Thyroid gland (tissue), 4 donors: Measurements from ENCODE around the gene EZH1. TPM values are rescaled to one million over a fixed set of nuclear protein-coding genes. Genes with fewer than 3 reads are reported as not detected.
A peak's percentile ranks its signal among the peaks of the same experiment; 100 is the strongest.

Experiments used
- DNase-seq, 2 donors: peaks; one replicate each; pipeline ENCODE4 v3.0.0-alpha.2; 2019
- H3K27ac ChIP-seq, 3 donors: fragments of 200-600 bp; sonication (generic); 1 replicate in 2 of 3; 2 replicates in 1 of 3; pipeline ENCODE4 v1.5.1; 2016 to 2019; ENCODE audit warnings: mild to moderate bottlenecking in 1 of 3, moderate library complexity in 1 of 3
- H3K27me3 ChIP-seq: fragments of 200-600 bp; sonication (generic); one replicate; pipeline ENCODE4 v1.5.1; 2019
- H3K36me3 ChIP-seq, 2 donors: fragments of 200-600 bp; sonication (generic); one replicate each; pipeline ENCODE4 v1.5.1; 2016 to 2019
- H3K4me1 ChIP-seq, 2 donors: fragments of 200-600 bp; sonication (generic); one replicate each; pipeline ENCODE4 v1.5.1; 2017 to 2019
- H3K4me3 ChIP-seq, 3 donors: fragments of 200-600 bp; sonication (generic); replicated peaks in 1 of 3; 1 replicate in 2 of 3; 2 replicates in 1 of 3; pipeline ENCODE4 v1.5.1; 2016; ENCODE audit warnings: mild to moderate bottlenecking in 1 of 3
- H3K9me3 ChIP-seq: fragments of 200-600 bp; sonication (generic); one replicate; pipeline ENCODE4 v1.5.1; 2017
- CTCF ChIP-seq, 6 experiments: fragments of 200-600 bp in 3 of 6; fragments of 450-650 bp in 3 of 6; sonication (generic) in 3 of 6; IDR thresholded peaks; one replicate each; pipeline ENCODE4 v1.5.1; 2016 to 2019; ENCODE audit warnings: antibody characterized with exemption in 6 of 6, mild to moderate bottlenecking in 2 of 6, inconsistent platforms in 1 of 6, moderate library complexity in 1 of 6
- POLR2A ChIP-seq, 2 donors: fragments of 450-650 bp; IDR thresholded peaks; one replicate each; pipeline ENCODE4 v1.6.1; 2017; ENCODE audit warnings: antibody characterized with exemption in 2 of 2, mild to moderate bottlenecking in 2 of 2, moderate library complexity in 1 of 2
- WGBS, 2 donors: methylation state at CpG; one replicate each; pipeline ENCODE4 v1.1.5; 2017; 5-methylcytosine and 5-hydroxymethylcytosine counted together
- intact Hi-C: fragments of 100-400 bp; cut with DNase I; formaldehyde crosslinking; loops from one replicate; pipeline ENCODE4 v1.15.1; 2023
- total RNA-seq, 4 donors: library from RNA; depleted of rRNA; stranded (reverse); fragments of >200 nt; gene quantifications; one replicate each; pipeline ENCODE4 v1.2.3, GENCODE V29; 2016

EZH1 gene
- total RNA-seq, 4 donors from 2014 or later = 39.3 to 69.2 (median 56.4) TPM

- peak within 1 kb of the TSS; percentile 94 to 96 (median 94) for H3K27ac ChIP-seq
- no peaks in the 10 kb centered on the region for H3K27me3 ChIP-seq
- peaks cover 37 to 49% of the 10 kb centered on the region in 2 donors for H3K4me1 ChIP-seq
- intact Hi-C loops = loop anchor here (5.0 kb wide), 1 partner anchor 99 kb away; the partner anchor contains the start of gene PSMC3IP
- peak within 1 kb of the TSS; percentile 64 to 90 (median 69) for H3K4me3 ChIP-seq
- DNase-seq = no peak
- no peaks in the 10 kb centered on the region for H3K9me3 ChIP-seq
- H3K36me3 ChIP-seq = peaks cover 14 to 15% of the 10 kb centered on the region in 2 donors
- TF ChIP-seq POLR2A (IDR thresholded peaks at IDR 0.05) (peak in 1 of 2 donors; percentile 84), CTCF (IDR thresholded peaks at IDR 0.05) (peak in 2 of 6 experiments; percentile 11 to 18)
- 0 to 1% methylated on average over 28 to 31 of the region's 51 CpGs for WGBS, 2 donors
These were observed 68.3 kb downstream of the EZH1 start, which contains the start of gene PLEKHH3 for GRCh38 chr17:42676424-42677011. PLEKHH3 (minus strand) TSS chr17:42676994; CDS start chr17:42676563, 431 bp downstream.

GRCh38 chr17:42675965-42676423 is 68.8 kb downstream of the EZH1 start:
- TF ChIP-seq CTCF (IDR thresholded peaks at IDR 0.05) (peak in 1 of 6 experiments; percentile 23), POLR2A (IDR thresholded peaks at IDR 0.05) (peak in 1 of 2 donors; percentile 28)
- intact Hi-C loops = loop anchor here (5.0 kb wide), 1 partner anchor 99 kb away; the partner anchor contains the start of gene PSMC3IP
- Histone ChIP-seq H3K4me1 (peaks cover 37 to 48% of the 10 kb centered on the region in 2 donors), H3K36me3 (peaks cover 19 to 20% of the 10 kb centered on the region in 2 donors), H3K4me3 (peak overlapping the region; percentile 64 to 90 (median 69)), H3K27me3 (no peaks in the 10 kb centered on the region), H3K9me3 (no peaks in the 10 kb centered on the region), H3K27ac (peak overlapping the region; percentile 61 to 88 (median 72))
- WGBS, 2 donors = 0% methylated on average over 1 to 7 of the region's 43 CpGs
- peak; percentile 67 to 74 for DNase-seq

- no peaks in the 10 kb centered on the region for H3K9me3 ChIP-seq
- TF ChIP-seq CTCF (IDR thresholded peaks at IDR 0.05) (no peak), POLR2A (IDR thresholded peaks at IDR 0.05) (no peak)
- intact Hi-C loops = loop anchor here (5.0 kb wide), 1 partner anchor 98 kb away; the partner anchor contains the start of gene PSMC3IP
- H3K27me3 ChIP-seq = no peaks in the 10 kb centered on the region
- peak; percentile 65 to 67 for DNase-seq
- H3K27ac ChIP-seq = peak overlapping the region; percentile 61 to 88 (median 72)
- peaks cover 37 to 47% of the 10 kb centered on the region in 2 donors for H3K4me1 ChIP-seq
- WGBS, 2 donors = 2 to 6% methylated on average over 11 to 14 of the region's 27 CpGs
- H3K36me3 ChIP-seq = peaks cover 24 to 26% of the 10 kb centered on the region in 2 donors
- peak overlapping the region; percentile 64 to 90 (median 69) for H3K4me3 ChIP-seq
These were observed 69.4 kb downstream of the EZH1 start for GRCh38 chr17:42675348-42675964.

- 37 to 42% methylated on average over 9 of the region's 9 CpGs for WGBS, 2 donors
- H3K4me1 ChIP-seq = peaks cover 34 to 41% of the 10 kb centered on the region in 2 donors
These were observed 70.0 kb downstream of the EZH1 start for GRCh38 chr17:42674755-42675347.

More at GRCh38 chr17:42674755-42675347, 70.0 kb downstream of the EZH1 start:
- peak overlapping the region in 2 of 3 donors; percentile 69 to 90 for H3K4me3 ChIP-seq
- DNase-seq = peak; percentile 57 to 67
- no peaks in the 10 kb centered on the region for H3K9me3 ChIP-seq
- TF ChIP-seq POLR2A (IDR thresholded peaks at IDR 0.05) (no peak), CTCF (IDR thresholded peaks at IDR 0.05) (no peak)
- H3K36me3 ChIP-seq = peaks cover 28% of the 10 kb centered on the region in 2 donors
- no peaks in the 10 kb centered on the region for H3K27me3 ChIP-seq
- H3K27ac ChIP-seq = peak overlapping the region; percentile 61 to 88 (median 72)
- intact Hi-C loops = loop anchor here (5.0 kb wide), 1 partner anchor 98 kb away; the partner anchor contains the start of gene PSMC3IP
